ENCODE data around the gene REX1BD. TPM values are rescaled to one million over a fixed set of nuclear protein-coding genes. Genes with fewer than 3 reads are reported as not detected.

The REX1BD gene
- total and polyA plus RNA-seq, 2 of the 8 experiments (the other 6 are each of a cell fraction or from before 2014, with no cell fraction given), result 56.8 to 62.7 TPM

DNA sequence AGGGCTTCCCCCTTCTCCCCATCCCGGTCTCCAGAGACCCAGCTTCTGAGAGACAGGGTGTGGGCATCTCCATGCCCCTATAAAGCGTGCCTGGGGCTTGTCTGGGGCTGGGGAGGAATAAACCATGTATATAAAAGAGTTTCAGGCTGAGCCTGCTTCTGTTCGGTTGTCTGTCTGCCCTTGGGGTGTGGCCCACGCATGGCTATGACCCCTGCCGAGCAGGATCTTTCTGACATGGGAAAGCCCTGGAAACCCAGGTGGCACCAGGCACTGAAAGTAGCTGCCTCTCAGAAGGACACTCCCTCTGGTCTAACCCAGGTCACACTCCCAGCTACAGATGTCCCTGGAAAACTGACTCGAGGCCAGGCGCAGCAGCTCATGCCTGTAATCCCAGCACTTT, 32.3 kb downstream of the REX1BD start:
- FAIRE-seq, result no peak
- Histone ChIP-seq H4K8ac (ENCODE audit: extremely low read depth, insufficient read depth, low read length) (no peak overlapping the region), H3K56ac (replicated peaks; ENCODE audit: insufficient read length, low read depth, low read length) (no peak overlapping the region), H2AFZ (ENCODE audit: low read length) (no peak overlapping the region), H3K9ac (replicated peaks in 1 of 4; ENCODE audit: extremely low read depth in 1 of 4, low read depth in 3 of 4, low read length in 3 of 4) (no peak overlapping the region), H3K4me1 (replicated peaks in 1 of 4; ENCODE audit: control insufficient read depth in 3 of 4, insufficient read depth in 4 of 4, low read length in 3 of 4) (no peaks in the 10 kb centered on the region), H2BK15ac (ENCODE audit: low read length) (no peak overlapping the region), H3K14ac (ENCODE audit: insufficient read length) (no peak overlapping the region), H3K9me3 (ENCODE audit: insufficient read depth in 2 of 2, low read depth in 1 of 2, low read length in 1 of 2) (no peaks in the 10 kb centered on the region), H2BK12ac (ENCODE audit: low read depth, low read length) (no peak overlapping the region), H3K23me2 (ENCODE audit: low read depth, low read length) (no peaks in the 10 kb centered on the region), H3K79me2 (ENCODE audit: control insufficient read depth in 1 of 2, insufficient read depth in 2 of 2, low read length in 2 of 2) (no peaks in the 10 kb centered on the region), H3K4me3 (ENCODE audit: extremely low read depth in 1 of 4, insufficient read depth in 2 of 4, low read depth in 3 of 4, low read length in 4 of 4) (no peak overlapping the region), H2BK5ac (ENCODE audit: low read depth, low read length) (no peak overlapping the region), H4K20me1 (replicated peaks in 1 of 2; ENCODE audit: control insufficient read depth in 1 of 2, insufficient read depth in 2 of 2, low read length in 2 of 2) (peaks cover 0 to 1% of the 10 kb centered on the region in 2 experiments), H2BK20ac (ENCODE audit: low read length) (no peak overlapping the region), H3K36me3 (ENCODE audit: control insufficient read depth in 2 of 4, insufficient read depth in 4 of 4, low read length in 3 of 4) (no peaks in the 10 kb centered on the region), H3K23ac (ENCODE audit: insufficient read length) (no peak overlapping the region), H4K91ac (replicated peaks; ENCODE audit: insufficient read length, low read length) (no peak overlapping the region), H3K27me3 (replicated peaks in 1 of 4; ENCODE audit: control insufficient read depth in 3 of 4, extremely low read depth in 1 of 4, insufficient read depth in 3 of 4, low read length in 3 of 4) (peaks cover 0 to 2% (median 0%) of the 10 kb centered on the region in 4 experiments; a peak in 2 of 7 replicates), H3K27ac (ENCODE audit: low read depth, low read length) (no peak overlapping the region), H3K18ac (ENCODE audit: extremely low read depth, low read length) (no peak overlapping the region), H3K79me1 (ENCODE audit: low read depth, low read length) (no peaks in the 10 kb centered on the region), H3K4ac (replicated peaks; ENCODE audit: insufficient read length, low read depth, low read length) (no peak overlapping the region), H3K4me2 (ENCODE audit: insufficient read depth in 1 of 2, low read depth in 2 of 2, low read length in 2 of 2) (no peak overlapping the region), H2AK5ac (ENCODE audit: low read depth, low read length) (no peak overlapping the region), H4K5ac (ENCODE audit: insufficient read length, low read depth, low read length) (no peak overlapping the region), H2BK120ac (replicated peaks; ENCODE audit: low read depth, low read length) (no peak overlapping the region)
- DNase-seq (ENCODE audit: low read depth in 1 of 2, low spot score in 2 of 2), result no peak
- ChIA-PET POLR2A (ENCODE audit: partially characterized antibody) (interaction anchor here (1.1 to 1.2 kb wide), 2 partner anchors 9 to 32 kb away, joined by 3 to 6 read pairs; partner anchors contain the start of gene TMEM59L), CTCF (ENCODE audit: partially characterized antibody) (interaction anchor here (0.6 to 2.3 kb wide), 12 partner anchors 8 to 200 kb away, joined by 3 to 7 read pairs (median 4); partner anchors contain the start of gene TMEM59L)
- WGBS, 2 experiments (ENCODE audit: extremely low coverage in 1 of 2, insufficient coverage in 1 of 2, insufficient read length in 1 of 2, insufficient replicate concordance in 2 of 2, low coverage in 1 of 2, low lambda C conversion rate in 2 of 2, missing lambda C conversion rate in 1 of 2), result 87% methylated on average over 7 of the region's 7 CpGs; no CpG with 5 or more reads in 1 of the 2 experiments
- TF ChIP-seq SP4 (IDR thresholded peaks at IDR 0.05; ENCODE audit: low read length) (no peak), POLR2AphosphoS5 (IDR thresholded peaks at IDR 0.05; ENCODE audit: low read depth, low read length) (no peak), CTBP2 (IDR thresholded peaks at IDR 0.05; ENCODE audit: borderline replicate concordance, insufficient read depth, insufficient read length, low read length) (no peak), CHD1 (IDR thresholded peaks at IDR 0.05; ENCODE audit: low read depth, low read length) (no peak), BRCA1 (IDR thresholded peaks at IDR 0.05; ENCODE audit: low read depth, low read length) (no peak), SAP30 (IDR thresholded peaks at IDR 0.05; ENCODE audit: insufficient read depth, insufficient replicate concordance, low read length) (no peak), SUZ12 (IDR thresholded peaks at IDR 0.05; ENCODE audit: low read length) (no peak), FOSL1 (IDR thresholded peaks at IDR 0.05; ENCODE audit: insufficient read depth, low read depth, low read length) (no peak), GTF2F1 (IDR thresholded peaks at IDR 0.05; ENCODE audit: borderline replicate concordance, low read depth, low read length) (no peak), BCL11A (IDR thresholded peaks at IDR 0.05; ENCODE audit: low read depth in 2 of 2, low read length in 2 of 2) (no peak), TAF1 (IDR thresholded peaks at IDR 0.05; ENCODE audit: low read depth, low read length) (no peak), BACH1 (IDR thresholded peaks at IDR 0.05; ENCODE audit: low read length) (no peak), JUN (IDR thresholded peaks at IDR 0.05; ENCODE audit: low read depth, low read length) (no peak), SIN3A (conservative IDR thresholded peaks at IDR 0.05 in 1 of 2, IDR thresholded peaks at IDR 0.05 in 1 of 2; ENCODE audit: low read depth in 1 of 2, low read length in 2 of 2) (no peak), KDM1A (IDR thresholded peaks at IDR 0.05; ENCODE audit: borderline replicate concordance, low read length) (no peak)
